IMR-90 (cell line): ENCODE results near the gene DNASE2B.

ENCODE experiments used
- MAZ ChIP-seq: IDR thresholded peaks from 2 replicates; pipeline ENCODE4 v1.6.1; 2012; ENCODE audit warnings: low read depth, mild to moderate bottlenecking, low read length, improper control_type of control experiment, moderate library complexity, borderline replicate concordance
- MXI1 ChIP-seq: IDR thresholded peaks from 2 replicates; pipeline ENCODE4 v1.6.1; 2012; ENCODE audit warnings: low read depth, mild to moderate bottlenecking, low read length, moderate library complexity, borderline replicate concordance
- POLR2A ChIP-seq: IDR thresholded peaks from 2 replicates; pipeline ENCODE4 v1.6.1; 2012; ENCODE audit warnings: mild to moderate bottlenecking, low read depth, low read length
- TF ChIP-seq, protein P1 (sequence below): conservative IDR thresholded peaks from 2 replicates; pipeline ENCODE4 v1.5.1; 2012; ENCODE audit warnings: mild to moderate bottlenecking, low read depth, low read length, improper control_type of control experiment
- TF ChIP-seq, protein P2 (sequence below): fragments of 150-350 bp; IDR thresholded peaks from 2 replicates; pipeline ENCODE4 v1.6.1; 2016; ENCODE audit warnings: low read depth, mild to moderate bottlenecking, low read length, moderate library complexity, borderline replicate concordance

DNA sequence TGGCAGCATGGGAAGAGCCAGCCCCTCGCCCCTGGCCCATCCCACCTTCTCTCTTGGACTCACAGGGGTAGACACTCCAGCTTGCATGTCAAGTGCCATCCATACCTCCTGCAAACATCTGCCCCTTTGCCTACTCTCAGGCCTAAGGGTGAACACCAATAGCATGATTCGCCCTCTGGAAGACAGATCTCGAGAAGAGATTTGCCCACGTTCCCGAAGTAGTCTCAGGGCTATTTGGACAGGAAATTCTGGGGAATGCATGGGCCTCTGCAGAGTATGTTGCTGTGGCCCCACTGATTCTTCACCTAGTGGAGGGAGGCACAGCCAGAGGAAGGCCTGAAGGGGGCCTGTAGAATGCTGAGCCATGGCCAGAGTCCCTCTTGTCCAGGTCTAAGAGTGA is 29.8 kb upstream of the DNASE2B start:
- TF ChIP-seq POLR2A (no peak), MAZ (no peak), MXI1 (no peak)
- TF ChIP-seq, protein P1, sequence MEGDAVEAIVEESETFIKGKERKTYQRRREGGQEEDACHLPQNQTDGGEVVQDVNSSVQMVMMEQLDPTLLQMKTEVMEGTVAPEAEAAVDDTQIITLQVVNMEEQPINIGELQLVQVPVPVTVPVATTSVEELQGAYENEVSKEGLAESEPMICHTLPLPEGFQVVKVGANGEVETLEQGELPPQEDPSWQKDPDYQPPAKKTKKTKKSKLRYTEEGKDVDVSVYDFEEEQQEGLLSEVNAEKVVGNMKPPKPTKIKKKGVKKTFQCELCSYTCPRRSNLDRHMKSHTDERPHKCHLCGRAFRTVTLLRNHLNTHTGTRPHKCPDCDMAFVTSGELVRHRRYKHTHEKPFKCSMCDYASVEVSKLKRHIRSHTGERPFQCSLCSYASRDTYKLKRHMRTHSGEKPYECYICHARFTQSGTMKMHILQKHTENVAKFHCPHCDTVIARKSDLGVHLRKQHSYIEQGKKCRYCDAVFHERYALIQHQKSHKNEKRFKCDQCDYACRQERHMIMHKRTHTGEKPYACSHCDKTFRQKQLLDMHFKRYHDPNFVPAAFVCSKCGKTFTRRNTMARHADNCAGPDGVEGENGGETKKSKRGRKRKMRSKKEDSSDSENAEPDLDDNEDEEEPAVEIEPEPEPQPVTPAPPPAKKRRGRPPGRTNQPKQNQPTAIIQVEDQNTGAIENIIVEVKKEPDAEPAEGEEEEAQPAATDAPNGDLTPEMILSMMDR = no peak
- TF ChIP-seq, protein P2, sequence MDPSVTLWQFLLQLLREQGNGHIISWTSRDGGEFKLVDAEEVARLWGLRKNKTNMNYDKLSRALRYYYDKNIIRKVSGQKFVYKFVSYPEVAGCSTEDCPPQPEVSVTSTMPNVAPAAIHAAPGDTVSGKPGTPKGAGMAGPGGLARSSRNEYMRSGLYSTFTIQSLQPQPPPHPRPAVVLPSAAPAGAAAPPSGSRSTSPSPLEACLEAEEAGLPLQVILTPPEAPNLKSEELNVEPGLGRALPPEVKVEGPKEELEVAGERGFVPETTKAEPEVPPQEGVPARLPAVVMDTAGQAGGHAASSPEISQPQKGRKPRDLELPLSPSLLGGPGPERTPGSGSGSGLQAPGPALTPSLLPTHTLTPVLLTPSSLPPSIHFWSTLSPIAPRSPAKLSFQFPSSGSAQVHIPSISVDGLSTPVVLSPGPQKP = no peak
